Measurements from ENCODE around the gene SLIT1. TPM values are rescaled to one million over a fixed set of nuclear protein-coding genes. Genes with fewer than 3 reads are reported as not detected.

SLIT1 gene
- total and polyA plus RNA-seq, 2 donors (not counting 1 experiment from before 2014, with no cell fraction given) = 0.15 to 0.49 TPM

DNA sequence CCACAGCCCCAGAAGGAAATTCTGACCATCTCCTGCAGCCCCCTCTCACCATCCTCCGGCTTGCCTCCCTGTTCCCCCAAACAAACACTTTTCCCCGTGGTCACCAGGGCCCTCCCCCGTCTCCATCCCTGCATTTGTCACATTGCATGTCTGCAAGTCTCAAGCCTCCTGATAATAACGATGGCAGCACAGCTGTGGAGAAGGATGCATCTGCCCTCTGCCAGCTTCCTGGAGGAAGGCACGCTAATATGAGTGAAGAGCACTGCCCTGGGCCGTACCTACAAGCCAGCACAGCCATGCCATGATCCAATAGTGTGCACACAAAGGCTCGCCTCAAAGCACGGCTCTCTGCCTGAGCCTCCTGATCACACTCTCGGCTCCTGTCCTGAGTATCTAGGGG, 98.5 kb downstream of the SLIT1 start:
- 47% methylated on average over 9 of the region's 9 CpGs for WGBS (ENCODE audit: insufficient coverage)
- no peaks in the 10 kb centered on the region for H3K9me3 Mint-ChIP-seq (ENCODE audit: insufficient read depth)

DNA sequence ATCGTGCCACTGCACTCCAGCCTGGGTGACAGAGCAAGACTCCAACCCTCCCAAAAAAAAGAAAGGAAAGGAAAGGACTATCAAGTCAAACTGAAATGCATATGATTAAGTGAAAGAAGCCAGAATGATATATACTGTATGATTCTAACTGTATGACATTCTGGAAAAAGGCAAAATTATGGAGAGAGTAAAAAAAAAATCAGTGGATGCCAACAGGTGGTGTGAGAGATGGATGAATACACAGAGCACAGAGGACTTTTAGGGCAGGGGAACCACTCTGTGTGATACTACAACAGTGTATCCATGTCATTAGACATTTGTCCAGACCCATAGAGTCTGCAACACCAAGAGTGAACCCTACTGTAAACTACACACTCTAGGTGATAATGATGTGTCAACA, 99.2 kb downstream of the SLIT1 start:
- Histone ChIP-seq H3K4me2 (replicated peaks; ENCODE audit: low read depth, low read length, poor library complexity, severe bottlenecking) (no peak overlapping the region), H4K20me1 (ENCODE audit: control insufficient read depth, insufficient read depth, low read length, poor library complexity, severe bottlenecking) (no peaks in the 10 kb centered on the region), H3K36me3 (replicated peaks in 1 of 2; ENCODE audit: control extremely low read depth in 1 of 2, control insufficient read depth in 1 of 2, extremely low read depth in 1 of 2, insufficient read depth in 2 of 2, low read length in 1 of 2) (no peaks in the 10 kb centered on the region), H3K27ac (ENCODE audit: low read length in 2 of 2) (no peak overlapping the region), H3K9ac (ENCODE audit: low read length) (no peak overlapping the region), H3K9me3 (ENCODE audit: control extremely low read depth in 1 of 3, control insufficient read depth in 2 of 3, insufficient read depth in 1 of 3, low read length in 2 of 3) (peaks cover 0 to 3% (median 0%) of the 10 kb centered on the region in 3 donors), H2AFZ (ENCODE audit: insufficient read depth, low read depth, low read length, poor library complexity, severe bottlenecking) (no peak overlapping the region), H3K4me3 (ENCODE audit: control extremely low read depth in 1 of 5, extremely low read depth in 1 of 5, insufficient read depth in 1 of 5, low read depth in 2 of 5, low read length in 4 of 5) (no peak overlapping the region), H3K27me3 (replicated peaks in 1 of 4; ENCODE audit: control extremely low read depth in 1 of 4, control insufficient read depth in 3 of 4, insufficient read depth in 4 of 4, low read length in 3 of 4) (peaks cover 0 to 24% (median 4%) of the 10 kb centered on the region in 4 experiments), H3K4me1 (ENCODE audit: control insufficient read depth in 2 of 2, insufficient read depth in 2 of 2, low read length in 2 of 2) (no peaks in the 10 kb centered on the region), H3K79me2 (ENCODE audit: control insufficient read depth, insufficient read depth, low read length) (no peaks in the 10 kb centered on the region)
- Mint-ChIP-seq H3K9me3 (ENCODE audit: insufficient read depth) (no peaks in the 10 kb centered on the region), H3K4me1 (no peaks in the 10 kb centered on the region), H3K27ac (no peak overlapping the region), H3K27me3 (peaks cover 54% of the 10 kb centered on the region), H3K4me3 (no peak overlapping the region)
- ChIA-PET POLR2A (no interaction called here), CTCF (no interaction called here)
- WGBS (ENCODE audit: insufficient coverage) = no CpG with 5 or more reads among the region's 1 CpG
- ATAC-seq (ENCODE audit: low read depth) = no peak
- no peak for TF ChIP-seq EZH2 (IDR thresholded peaks at IDR 0.05; ENCODE audit: borderline replicate concordance, insufficient read depth, low read depth, low read length, poor library complexity, severe bottlenecking)
- TF ChIP-seq, protein P1, sequence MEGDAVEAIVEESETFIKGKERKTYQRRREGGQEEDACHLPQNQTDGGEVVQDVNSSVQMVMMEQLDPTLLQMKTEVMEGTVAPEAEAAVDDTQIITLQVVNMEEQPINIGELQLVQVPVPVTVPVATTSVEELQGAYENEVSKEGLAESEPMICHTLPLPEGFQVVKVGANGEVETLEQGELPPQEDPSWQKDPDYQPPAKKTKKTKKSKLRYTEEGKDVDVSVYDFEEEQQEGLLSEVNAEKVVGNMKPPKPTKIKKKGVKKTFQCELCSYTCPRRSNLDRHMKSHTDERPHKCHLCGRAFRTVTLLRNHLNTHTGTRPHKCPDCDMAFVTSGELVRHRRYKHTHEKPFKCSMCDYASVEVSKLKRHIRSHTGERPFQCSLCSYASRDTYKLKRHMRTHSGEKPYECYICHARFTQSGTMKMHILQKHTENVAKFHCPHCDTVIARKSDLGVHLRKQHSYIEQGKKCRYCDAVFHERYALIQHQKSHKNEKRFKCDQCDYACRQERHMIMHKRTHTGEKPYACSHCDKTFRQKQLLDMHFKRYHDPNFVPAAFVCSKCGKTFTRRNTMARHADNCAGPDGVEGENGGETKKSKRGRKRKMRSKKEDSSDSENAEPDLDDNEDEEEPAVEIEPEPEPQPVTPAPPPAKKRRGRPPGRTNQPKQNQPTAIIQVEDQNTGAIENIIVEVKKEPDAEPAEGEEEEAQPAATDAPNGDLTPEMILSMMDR (IDR thresholded peaks at IDR 0.05) = no peak
- intact Hi-C loops (cut with micrococcal nuclease) = no loop called here
- no peak for DNase-seq

More for the DNA sequence above, 98.5 kb downstream of the SLIT1 start:
- peaks cover 0 to 23% (median 3%) of the 10 kb centered on the region in 4 experiments for H3K27me3 ChIP-seq (replicated peaks in 1 of 4; ENCODE audit: control extremely low read depth in 1 of 4, control insufficient read depth in 3 of 4, insufficient read depth in 4 of 4, low read length in 3 of 4)
- peaks cover 50% of the 10 kb centered on the region for H3K27me3 Mint-ChIP-seq
- no peak overlapping the region for H3K27ac Mint-ChIP-seq
- no peaks in the 10 kb centered on the region for H3K79me2 ChIP-seq (ENCODE audit: control insufficient read depth, insufficient read depth, low read length)
- no peak for TF ChIP-seq EZH2 (IDR thresholded peaks at IDR 0.05; ENCODE audit: borderline replicate concordance, insufficient read depth, low read depth, low read length, poor library complexity, severe bottlenecking)
- TF ChIP-seq, protein P1 (IDR thresholded peaks at IDR 0.05) = no peak
- peaks cover 0 to 3% (median 0%) of the 10 kb centered on the region in 3 donors for H3K9me3 ChIP-seq (ENCODE audit: control extremely low read depth in 1 of 3, control insufficient read depth in 2 of 3, insufficient read depth in 1 of 3, low read length in 2 of 3)
- H4K20me1 ChIP-seq (ENCODE audit: control insufficient read depth, insufficient read depth, low read length, poor library complexity, severe bottlenecking) = no peaks in the 10 kb centered on the region
- H3K4me3 ChIP-seq (ENCODE audit: control extremely low read depth in 1 of 5, extremely low read depth in 1 of 5, insufficient read depth in 1 of 5, low read depth in 2 of 5, low read length in 4 of 5) = no peak overlapping the region
- intact Hi-C loops (cut with micrococcal nuclease) = no loop called here
- no peaks in the 10 kb centered on the region for H3K4me1 Mint-ChIP-seq
- ChIA-PET POLR2A (no interaction called here), CTCF (interaction anchor here (0.9 kb wide), 1 partner anchor 14 kb away, joined by 3 read pairs; no protein-coding TSS in a partner anchor)
- H3K4me3 Mint-ChIP-seq = no peak overlapping the region
- H3K27ac ChIP-seq (ENCODE audit: low read length in 2 of 2) = no peak overlapping the region
- H3K36me3 ChIP-seq (replicated peaks in 1 of 2; ENCODE audit: control extremely low read depth in 1 of 2, control insufficient read depth in 1 of 2, extremely low read depth in 1 of 2, insufficient read depth in 2 of 2, low read length in 1 of 2) = no peaks in the 10 kb centered on the region
- H3K4me2 ChIP-seq (replicated peaks; ENCODE audit: low read depth, low read length, poor library complexity, severe bottlenecking) = no peak overlapping the region
- no peak for ATAC-seq (ENCODE audit: low read depth)
- no peak for DNase-seq
- no peaks in the 10 kb centered on the region for H3K4me1 ChIP-seq (ENCODE audit: control insufficient read depth in 2 of 2, insufficient read depth in 2 of 2, low read length in 2 of 2)
- no peak overlapping the region for H2AFZ ChIP-seq (ENCODE audit: insufficient read depth, low read depth, low read length, poor library complexity, severe bottlenecking)
- no peak overlapping the region for H3K9ac ChIP-seq (ENCODE audit: low read length)
